Activated T-cell treated with anti-CD3 and anti-CD28 coated beads, Interleukin-2, amount 50 U/mL, for 24 hours (primary cell): Measurements from ENCODE around the gene PGM2.
A peak's percentile ranks its signal among the peaks of the same experiment; 100 is the strongest.
"Not testable (repeated sequence)": the region's sequence is repeated elsewhere in the genome, so short reads cannot be mapped to it uniquely, and the experiment has no call there.

Source experiments
- DNase-seq: peaks from one replicate; pipeline ENCODE4 v3.0.0-alpha.2; 2020
- H3K27ac Mint-ChIP-seq: 2 replicates; pipeline ENCODE4 v1.8.0; 2020; ENCODE audit warnings: mild to moderate bottlenecking, mixed read lengths
- H3K27me3 Mint-ChIP-seq: 2 replicates; pipeline ENCODE4 v1.8.0; 2020; ENCODE audit warnings: mixed read lengths
- H3K36me3 Mint-ChIP-seq: 2 replicates; pipeline ENCODE4 v1.8.0; 2020; ENCODE audit warnings: low read depth, mixed read lengths
- H3K4me1 Mint-ChIP-seq: 2 replicates; pipeline ENCODE4 v1.8.0; 2020; ENCODE audit warnings: low read depth, mixed read lengths
- H3K4me3 Mint-ChIP-seq: 2 replicates; pipeline ENCODE4 v1.8.0; 2020; ENCODE audit warnings: mild to moderate bottlenecking, moderate library complexity, mixed read lengths
- H3K9me3 Mint-ChIP-seq: 2 replicates; pipeline ENCODE4 v1.8.0; 2020; ENCODE audit warnings: mixed read lengths

The PGM2 gene

GRCh38 chr4:37799941-37800554 is 26.4 kb upstream of the PGM2 start:
- no peak overlapping the region for H3K4me3 Mint-ChIP-seq
- H3K36me3 Mint-ChIP-seq: no peaks in the 10 kb centered on the region
- no peaks in the 10 kb centered on the region for H3K9me3 Mint-ChIP-seq
- no peak overlapping the region for H3K27ac Mint-ChIP-seq
- H3K4me1 Mint-ChIP-seq: no peaks in the 10 kb centered on the region
- no peaks in the 10 kb centered on the region for H3K27me3 Mint-ChIP-seq
- no peak for DNase-seq

GRCh38 chr4:37802068-37802666 is 24.3 kb upstream of the PGM2 start:
- Mint-ChIP-seq H3K27me3 (no peaks in the 10 kb centered on the region), H3K9me3 (no peaks in the 10 kb centered on the region), H3K4me3 (no peak overlapping the region), H3K4me1 (no peaks in the 10 kb centered on the region), H3K36me3 (no peaks in the 10 kb centered on the region), H3K27ac (no peak overlapping the region)
- DNase-seq: no peak

GRCh38 chr4:37803348-37803973 is 23.0 kb upstream of the PGM2 start:
- no peak for DNase-seq
- Mint-ChIP-seq H3K4me3 (no peak overlapping the region), H3K4me1 (no peaks in the 10 kb centered on the region), H3K36me3 (no peaks in the 10 kb centered on the region), H3K9me3 (no peaks in the 10 kb centered on the region), H3K27ac (no peak overlapping the region), H3K27me3 (no peaks in the 10 kb centered on the region)

- H3K27ac Mint-ChIP-seq: no peak overlapping the region
- H3K9me3 Mint-ChIP-seq: no peaks in the 10 kb centered on the region
- no peaks in the 10 kb centered on the region for H3K27me3 Mint-ChIP-seq
- H3K4me3 Mint-ChIP-seq: no peak overlapping the region
- H3K4me1 Mint-ChIP-seq: no peaks in the 10 kb centered on the region
- H3K36me3 Mint-ChIP-seq: no peaks in the 10 kb centered on the region
- DNase-seq: no peak
These were observed 21.4 kb upstream of the PGM2 start for GRCh38 chr4:37805091-37805490.

- Mint-ChIP-seq H3K27ac (no peak overlapping the region), H3K27me3 (no peaks in the 10 kb centered on the region), H3K4me3 (no peak overlapping the region), H3K9me3 (no peaks in the 10 kb centered on the region), H3K36me3 (no peaks in the 10 kb centered on the region), H3K4me1 (peaks cover 18% of the 10 kb centered on the region)
- no peak for DNase-seq
These were observed 13.8 kb upstream of the PGM2 start for GRCh38 chr4:37812713-37813112.

GRCh38 chr4:37815591-37815990 is 10.9 kb upstream of the PGM2 start:
- no peak for DNase-seq

GRCh38 chr4:37816006-37816405 is 10.5 kb upstream of the PGM2 start:
- Mint-ChIP-seq H3K4me1 (peaks cover 18% of the 10 kb centered on the region), H3K36me3 (no peaks in the 10 kb centered on the region), H3K4me3 (no peak overlapping the region), H3K27me3 (no peaks in the 10 kb centered on the region), H3K27ac (peak overlapping the region; percentile 85), H3K9me3 (no peaks in the 10 kb centered on the region)
- DNase-seq: no peak

More at GRCh38 chr4:37815591-37815990, 10.9 kb upstream of the PGM2 start:
- Mint-ChIP-seq H3K9me3 (no peaks in the 10 kb centered on the region), H3K4me3 (no peak overlapping the region), H3K36me3 (no peaks in the 10 kb centered on the region), H3K27ac (peak overlapping the region; percentile 85), H3K4me1 (peaks cover 18% of the 10 kb centered on the region), H3K27me3 (no peaks in the 10 kb centered on the region)

GRCh38 chr4:37816719-37817118 is 9.8 kb upstream of the PGM2 start:
- H3K9me3 Mint-ChIP-seq: no peaks in the 10 kb centered on the region
- H3K27ac Mint-ChIP-seq: peak overlapping the region; percentile 85
- no peaks in the 10 kb centered on the region for H3K36me3 Mint-ChIP-seq
- no peaks in the 10 kb centered on the region for H3K27me3 Mint-ChIP-seq
- H3K4me3 Mint-ChIP-seq: no peak overlapping the region
- DNase-seq: no peak
- H3K4me1 Mint-ChIP-seq: peaks cover 21% of the 10 kb centered on the region

- Mint-ChIP-seq H3K4me1 (peaks cover 24% of the 10 kb centered on the region), H3K27me3 (no peaks in the 10 kb centered on the region), H3K36me3 (no peaks in the 10 kb centered on the region), H3K4me3 (no peak overlapping the region), H3K9me3 (no peaks in the 10 kb centered on the region), H3K27ac (no peak overlapping the region)
- no peak for DNase-seq
These were observed 7.7 kb upstream of the PGM2 start for GRCh38 chr4:37818752-37819151.

- not testable (repeated sequence) for H3K36me3 Mint-ChIP-seq, H3K9me3 Mint-ChIP-seq, H3K27ac Mint-ChIP-seq, DNase-seq, H3K4me3 Mint-ChIP-seq, H3K27me3 Mint-ChIP-seq
- peaks cover 27% of the 10 kb centered on the region for H3K4me1 Mint-ChIP-seq
These were observed 6.0 kb upstream of the PGM2 start for GRCh38 chr4:37820458-37820857.

- H3K27ac Mint-ChIP-seq: no peak overlapping the region
- no peaks in the 10 kb centered on the region for H3K27me3 Mint-ChIP-seq
- peaks cover 12% of the 10 kb centered on the region for H3K36me3 Mint-ChIP-seq
- H3K4me1 Mint-ChIP-seq: peaks cover 15% of the 10 kb centered on the region
- no peaks in the 10 kb centered on the region for H3K9me3 Mint-ChIP-seq
- H3K4me3 Mint-ChIP-seq: no peak overlapping the region
- DNase-seq: no peak
These were observed 4.4 kb upstream of the PGM2 start for GRCh38 chr4:37821953-37822605.

- H3K27me3 Mint-ChIP-seq, H3K9me3 Mint-ChIP-seq, DNase-seq: not testable (repeated sequence)
- H3K4me3 Mint-ChIP-seq: peak overlapping the region; percentile 95
- peaks cover 41% of the 10 kb centered on the region for H3K4me1 Mint-ChIP-seq
- peak overlapping the region; percentile 96 for H3K27ac Mint-ChIP-seq
- H3K36me3 Mint-ChIP-seq: peaks cover 39% of the 10 kb centered on the region
These were observed 985 bp upstream of the PGM2 start for GRCh38 chr4:37825501-37825900.

- Mint-ChIP-seq H3K36me3 (peaks cover 43% of the 10 kb centered on the region), H3K4me1 (peaks cover 43% of the 10 kb centered on the region), H3K9me3 (no peaks in the 10 kb centered on the region), H3K27ac (peak overlapping the region; percentile 96), H3K4me3 (peak overlapping the region; percentile 95), H3K27me3 (no peaks in the 10 kb centered on the region)
- DNase-seq: peak; percentile 47
These were observed 555 bp upstream of the PGM2 start for GRCh38 chr4:37825968-37826294.

GRCh38 chr4:37827030-37827685 is 672 bp downstream of the PGM2 start:
- no peak for DNase-seq
- no peaks in the 10 kb centered on the region for H3K27me3 Mint-ChIP-seq
- peak overlapping the region; percentile 96 for H3K27ac Mint-ChIP-seq
- H3K36me3 Mint-ChIP-seq: peaks cover 55% of the 10 kb centered on the region
- no peaks in the 10 kb centered on the region for H3K9me3 Mint-ChIP-seq
- peak overlapping the region; percentile 95 for H3K4me3 Mint-ChIP-seq
- peaks cover 44% of the 10 kb centered on the region for H3K4me1 Mint-ChIP-seq
